ENCODE results near the gene TEF. TPM values are rescaled to one million over a fixed set of nuclear protein-coding genes. Genes with fewer than 3 reads are reported as not detected.

Gene TEF
- polyA plus RNA-seq, 1 of the 3 experiments (the other 2 are of a cell fraction) = 3.6 TPM

DNA sequence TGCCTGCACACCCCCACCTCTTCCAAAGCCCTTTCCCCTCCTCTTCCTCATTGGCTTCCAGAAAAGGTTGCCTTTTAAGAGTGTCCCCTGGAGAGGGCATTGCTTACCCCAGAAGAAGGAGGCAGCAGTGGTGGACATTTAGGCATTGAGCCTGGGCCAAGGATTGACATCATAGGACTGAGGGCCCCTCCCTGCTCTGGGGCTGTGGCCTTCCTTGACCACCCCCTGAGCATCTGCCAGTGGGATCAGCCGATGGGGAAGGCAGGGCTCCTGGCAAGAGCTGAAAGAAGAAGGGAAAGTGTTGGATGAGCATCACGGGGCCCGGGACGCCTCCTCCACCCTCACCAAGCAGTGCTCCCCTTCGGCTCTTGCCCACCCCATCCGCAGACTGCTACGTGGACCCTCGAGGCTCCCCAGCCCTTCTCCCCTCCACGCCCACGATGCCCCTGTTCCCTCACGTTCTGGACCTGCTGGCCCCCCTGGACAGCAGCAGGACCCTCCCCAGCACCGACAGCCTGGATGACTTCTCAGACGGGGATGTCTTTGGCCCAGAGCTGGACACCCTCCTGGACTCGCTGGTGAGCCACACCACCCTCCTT lies 43.0 kb upstream of the TEF start:
- Histone ChIP-seq H4K20me1 (ENCODE audit: insufficient read depth) (no peaks in the 10 kb centered on the region), H3K4me2 (no peak overlapping the region), H2AFZ (ENCODE audit: low read depth) (no peak overlapping the region), H3K79me2 (ENCODE audit: insufficient read depth) (no peaks in the 10 kb centered on the region), H3K9ac (no peak overlapping the region), H3K27me3 (ENCODE audit: insufficient read depth) (no peaks in the 10 kb centered on the region), H3F3A (replicated peaks; ENCODE audit: insufficient read depth) (no peaks in the 10 kb centered on the region), H3K27ac (ENCODE audit: low read depth in 2 of 2, low read length in 1 of 2) (no peak overlapping the region), H3K36me3 (replicated peaks in 1 of 2; ENCODE audit: control insufficient read depth in 1 of 2, insufficient read depth in 2 of 2, low read length in 1 of 2) (peaks cover 0 to 9% of the 10 kb centered on the region in 2 experiments), H3K9me2 (no peaks in the 10 kb centered on the region), H3K9me3 (no peaks in the 10 kb centered on the region), H3K4me1 (ENCODE audit: control insufficient read depth in 1 of 2, insufficient read depth in 2 of 2, low read depth in 1 of 2, low read length in 1 of 2) (no peaks in the 10 kb centered on the region), H3K4me3 (ENCODE audit: low read depth in 2 of 2, low read length in 1 of 2) (no peak overlapping the region)
- 100% methylated on average over 5 of the region's 14 CpGs for WGBS (ENCODE audit: low lambda C conversion rate)
- no peak for DNase-seq
- TF ChIP-seq, protein P1, sequence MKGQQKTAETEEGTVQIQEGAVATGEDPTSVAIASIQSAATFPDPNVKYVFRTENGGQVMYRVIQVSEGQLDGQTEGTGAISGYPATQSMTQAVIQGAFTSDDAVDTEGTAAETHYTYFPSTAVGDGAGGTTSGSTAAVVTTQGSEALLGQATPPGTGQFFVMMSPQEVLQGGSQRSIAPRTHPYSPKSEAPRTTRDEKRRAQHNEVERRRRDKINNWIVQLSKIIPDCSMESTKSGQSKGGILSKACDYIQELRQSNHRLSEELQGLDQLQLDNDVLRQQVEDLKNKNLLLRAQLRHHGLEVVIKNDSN (IDR thresholded peaks at IDR 0.05; ENCODE audit: borderline replicate concordance, low read depth) = no peak
- TF ChIP-seq USF2 (IDR thresholded peaks at IDR 0.05; ENCODE audit: borderline replicate concordance, low read depth, low read length) (no peak), EZH2phosphoT487 (IDR thresholded peaks at IDR 0.05; ENCODE audit: borderline replicate concordance, low read depth) (no peak), NRF1 (IDR thresholded peaks at IDR 0.05; ENCODE audit: low read depth, low read length) (no peak)
- ChIA-PET POLR2A (no interaction called here), CTCF (no interaction called here)

GRCh38 chr22:41339823-41340222 lies 41.9 kb upstream of the TEF start:
- DNase-seq = no peak
- Histone ChIP-seq H3K79me2 (ENCODE audit: insufficient read depth) (no peaks in the 10 kb centered on the region), H3K9me3 (no peaks in the 10 kb centered on the region), H3K4me1 (ENCODE audit: control insufficient read depth in 1 of 2, insufficient read depth in 2 of 2, low read depth in 1 of 2, low read length in 1 of 2) (no peaks in the 10 kb centered on the region), H4K20me1 (ENCODE audit: insufficient read depth) (no peaks in the 10 kb centered on the region), H3K4me3 (ENCODE audit: low read depth in 2 of 2, low read length in 1 of 2) (no peak overlapping the region), H3K9ac (no peak overlapping the region), H3K9me2 (no peaks in the 10 kb centered on the region), H3K4me2 (no peak overlapping the region), H3K27ac (ENCODE audit: low read depth in 2 of 2, low read length in 1 of 2) (no peak overlapping the region), H3F3A (replicated peaks; ENCODE audit: insufficient read depth) (no peaks in the 10 kb centered on the region), H3K36me3 (replicated peaks in 1 of 2; ENCODE audit: control insufficient read depth in 1 of 2, insufficient read depth in 2 of 2, low read length in 1 of 2) (peaks cover 0 to 17% of the 10 kb centered on the region in 2 experiments), H3K27me3 (ENCODE audit: insufficient read depth) (no peaks in the 10 kb centered on the region), H2AFZ (ENCODE audit: low read depth) (no peak overlapping the region)
- ChIA-PET CTCF (no interaction called here), POLR2A (no interaction called here)
- no peak for TF ChIP-seq CHD2 (IDR thresholded peaks at IDR 0.05; ENCODE audit: low read length, partially characterized antibody)
- no peak for TF ChIP-seq SIN3A (IDR thresholded peaks at IDR 0.05; ENCODE audit: borderline replicate concordance, low read depth, low read length)
- TF ChIP-seq, protein P2, sequence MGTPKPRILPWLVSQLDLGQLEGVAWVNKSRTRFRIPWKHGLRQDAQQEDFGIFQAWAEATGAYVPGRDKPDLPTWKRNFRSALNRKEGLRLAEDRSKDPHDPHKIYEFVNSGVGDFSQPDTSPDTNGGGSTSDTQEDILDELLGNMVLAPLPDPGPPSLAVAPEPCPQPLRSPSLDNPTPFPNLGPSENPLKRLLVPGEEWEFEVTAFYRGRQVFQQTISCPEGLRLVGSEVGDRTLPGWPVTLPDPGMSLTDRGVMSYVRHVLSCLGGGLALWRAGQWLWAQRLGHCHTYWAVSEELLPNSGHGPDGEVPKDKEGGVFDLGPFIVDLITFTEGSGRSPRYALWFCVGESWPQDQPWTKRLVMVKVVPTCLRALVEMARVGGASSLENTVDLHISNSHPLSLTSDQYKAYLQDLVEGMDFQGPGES (IDR thresholded peaks at IDR 0.05; ENCODE audit: low read depth, low read length) = no peak
- TF ChIP-seq ELF1 (IDR thresholded peaks at IDR 0.05) = no peak
- no peak for TF ChIP-seq PBX3 (IDR thresholded peaks at IDR 0.05)
- TF ChIP-seq FOXJ3 (CRISPR knock-in tag; IDR thresholded peaks at IDR 0.05) = no peak
- TF ChIP-seq POLR2AphosphoS5 (IDR thresholded peaks at IDR 0.05; ENCODE audit: low read depth, low read length) = no peak
- no peak for TF ChIP-seq RFX5 (IDR thresholded peaks at IDR 0.05; ENCODE audit: low read length)
- WGBS (ENCODE audit: low lambda C conversion rate) = no CpG with 5 or more reads among the region's 18 CpGs

Data from SK-N-SH (cell line).